Right atrium auricular region (tissue), 2 donors: ENCODE measurements around the gene DAZL. TPM values are rescaled to one million over a fixed set of nuclear protein-coding genes. Genes with fewer than 3 reads are reported as not detected.

Experiments used
- DNase-seq: peaks from one replicate; pipeline ENCODE4 v3.0.0-alpha.2; 2019; ENCODE audit warnings: low spot score
- H3K27ac ChIP-seq, 2 donors: fragments of 200-600 bp; sonication (generic); 1 replicate in 1 of 2; 2 replicates in 1 of 2; pipeline ENCODE4 v1.5.1; 2016 to 2019
- H3K27me3 ChIP-seq, 2 donors: fragments of 200-600 bp; sonication (generic); one replicate each; pipeline versions ENCODE4 v1.5.1 to v1.6.0; 2017 to 2019
- H3K36me3 ChIP-seq: fragments of 200-600 bp; sonication (generic); one replicate; pipeline ENCODE4 v1.5.1; 2016
- H3K4me1 ChIP-seq, 2 donors: fragments of 200-600 bp; sonication (generic); one replicate each; pipeline versions ENCODE4 v1.5.1 to v1.6.0; 2017 to 2019
- H3K4me3 ChIP-seq, 2 donors: fragments of 200-600 bp; sonication (generic); 1 replicate in 1 of 2; 2 replicates in 1 of 2; pipeline ENCODE4 v1.5.1; 2017 to 2019; ENCODE audit warnings: mild to moderate bottlenecking in 1 of 2, moderate library complexity in 1 of 2
- H3K9me3 ChIP-seq, 2 donors: fragments of 200-600 bp; sonication (generic); one replicate each; pipeline ENCODE4 v1.5.1; 2019
- total RNA-seq, 2 donors: library from RNA; depleted of rRNA; stranded (reverse); fragments of >200 nt; gene quantifications; one replicate each; pipeline ENCODE4 v1.1.0, GENCODE V29; 2016
- TF ChIP-seq, protein P1 (sequence below), 2 donors: fragments of 200-600 bp; sonication (generic); IDR thresholded peaks; one replicate each; pipeline ENCODE4 v1.5.1; 2019; ENCODE audit warnings: antibody characterized with exemption in 2 of 2

Gene DAZL
- total RNA-seq, 2 donors from 2014 or later: not detected

DNA sequence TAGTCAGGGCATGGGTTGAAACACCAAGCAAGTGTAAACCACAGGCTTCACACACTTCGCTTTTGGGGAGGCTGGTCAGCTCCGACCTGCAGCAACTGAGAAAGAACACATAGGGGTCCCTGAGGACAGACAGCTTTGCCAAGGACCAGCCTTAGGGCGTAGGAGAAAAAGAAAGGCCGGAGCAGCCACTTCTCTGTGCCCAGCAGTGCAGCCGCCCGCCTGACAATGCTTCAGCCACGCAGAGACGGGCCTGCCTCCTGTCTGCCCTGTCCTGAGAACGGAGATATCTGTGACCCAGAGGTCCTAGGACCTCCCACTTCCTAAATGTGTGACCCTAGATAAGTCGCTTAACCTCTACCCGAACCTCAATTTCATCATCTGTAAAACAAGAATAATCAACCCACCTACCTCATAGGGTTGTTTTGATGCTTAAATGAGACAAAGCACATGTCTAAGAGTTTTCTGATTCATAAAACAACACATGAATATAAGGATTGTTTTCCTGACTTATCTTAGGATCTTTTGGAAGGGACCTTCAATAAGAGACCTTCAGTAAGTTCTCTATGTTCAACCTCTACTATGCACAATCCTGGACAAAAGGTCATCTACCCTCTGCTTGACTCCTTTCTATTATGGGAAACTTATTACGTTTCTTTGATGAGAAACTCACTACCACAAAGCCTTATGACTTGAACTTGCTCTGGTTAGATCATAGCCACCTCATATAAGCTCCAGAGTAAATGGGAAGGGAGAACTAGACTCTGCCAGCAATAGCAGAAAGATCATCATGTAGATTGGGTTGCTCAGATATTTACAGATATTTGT, 58.8 kb downstream of the DAZL start:
- peak overlapping the region; percentile 48 to 49 for H3K27ac ChIP-seq
- H3K4me3 ChIP-seq: no peak overlapping the region
- H3K27me3 ChIP-seq: no peaks in the 10 kb centered on the region
- peaks cover 0 to 9% of the 10 kb centered on the region in 2 donors for H3K4me1 ChIP-seq
- TF ChIP-seq, protein P1, sequence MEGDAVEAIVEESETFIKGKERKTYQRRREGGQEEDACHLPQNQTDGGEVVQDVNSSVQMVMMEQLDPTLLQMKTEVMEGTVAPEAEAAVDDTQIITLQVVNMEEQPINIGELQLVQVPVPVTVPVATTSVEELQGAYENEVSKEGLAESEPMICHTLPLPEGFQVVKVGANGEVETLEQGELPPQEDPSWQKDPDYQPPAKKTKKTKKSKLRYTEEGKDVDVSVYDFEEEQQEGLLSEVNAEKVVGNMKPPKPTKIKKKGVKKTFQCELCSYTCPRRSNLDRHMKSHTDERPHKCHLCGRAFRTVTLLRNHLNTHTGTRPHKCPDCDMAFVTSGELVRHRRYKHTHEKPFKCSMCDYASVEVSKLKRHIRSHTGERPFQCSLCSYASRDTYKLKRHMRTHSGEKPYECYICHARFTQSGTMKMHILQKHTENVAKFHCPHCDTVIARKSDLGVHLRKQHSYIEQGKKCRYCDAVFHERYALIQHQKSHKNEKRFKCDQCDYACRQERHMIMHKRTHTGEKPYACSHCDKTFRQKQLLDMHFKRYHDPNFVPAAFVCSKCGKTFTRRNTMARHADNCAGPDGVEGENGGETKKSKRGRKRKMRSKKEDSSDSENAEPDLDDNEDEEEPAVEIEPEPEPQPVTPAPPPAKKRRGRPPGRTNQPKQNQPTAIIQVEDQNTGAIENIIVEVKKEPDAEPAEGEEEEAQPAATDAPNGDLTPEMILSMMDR (IDR thresholded peaks at IDR 0.05): no peak
- DNase-seq: no peak
- H3K36me3 ChIP-seq: no peaks in the 10 kb centered on the region
- H3K9me3 ChIP-seq: no peaks in the 10 kb centered on the region

GRCh38 chr3:16545413-16546185, 59.6 kb downstream of the DAZL start:
- no peak for DNase-seq
- Histone ChIP-seq H3K9me3 (no peaks in the 10 kb centered on the region), H3K36me3 (no peaks in the 10 kb centered on the region), H3K4me3 (no peak overlapping the region), H3K27ac (peak overlapping the region; percentile 48 to 49), H3K4me1 (peaks cover 0 to 9% of the 10 kb centered on the region in 2 donors), H3K27me3 (no peaks in the 10 kb centered on the region)
- TF ChIP-seq, protein P1 (IDR thresholded peaks at IDR 0.05): no peak

DNA sequence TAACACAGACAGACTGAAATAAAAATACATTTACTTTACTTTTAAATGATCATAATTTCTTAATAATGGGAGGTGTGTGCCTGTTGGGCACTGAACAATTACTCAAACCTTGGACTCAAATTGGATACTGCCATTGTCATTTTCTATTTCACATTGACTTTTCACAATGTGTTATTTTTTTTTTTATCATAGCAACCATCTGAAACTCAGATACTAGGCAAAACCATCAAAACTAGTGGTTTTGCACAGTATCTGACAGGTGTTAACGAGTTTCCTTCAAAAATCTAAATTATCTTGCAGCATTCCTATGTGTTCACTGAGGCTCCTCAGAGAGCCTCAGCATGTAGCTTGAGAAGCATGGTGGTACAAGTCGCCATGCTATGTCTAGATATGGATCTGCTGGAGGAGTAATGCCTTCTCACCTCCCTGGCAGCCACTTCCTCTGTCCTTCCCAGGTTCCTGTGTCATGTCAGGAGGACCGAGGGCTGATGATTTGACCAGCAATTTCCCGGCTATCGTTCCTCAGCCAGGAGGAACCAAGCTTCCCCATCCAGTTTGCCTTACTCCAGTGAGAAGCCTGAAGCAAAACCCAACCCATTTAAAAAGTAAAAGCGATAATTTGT, 61.9 kb downstream of the DAZL start:
- TF ChIP-seq, protein P1 (IDR thresholded peaks at IDR 0.05): no peak
- Histone ChIP-seq H3K4me3 (no peak overlapping the region), H3K27ac (peak overlapping the region in 1 of 2 donors; percentile 3), H3K27me3 (no peaks in the 10 kb centered on the region), H3K4me1 (peaks cover 0 to 9% of the 10 kb centered on the region in 2 donors), H3K9me3 (no peaks in the 10 kb centered on the region), H3K36me3 (no peaks in the 10 kb centered on the region)
- no peak for DNase-seq

GRCh38 chr3:16538507-16538906, 66.7 kb downstream of the DAZL start:
- DNase-seq: no peak
- Histone ChIP-seq H3K27ac (no peak overlapping the region), H3K4me3 (no peak overlapping the region), H3K9me3 (no peaks in the 10 kb centered on the region), H3K36me3 (no peaks in the 10 kb centered on the region), H3K4me1 (no peaks in the 10 kb centered on the region), H3K27me3 (no peaks in the 10 kb centered on the region)
- TF ChIP-seq, protein P1 (IDR thresholded peaks at IDR 0.05): no peak

GRCh38 chr3:16536996-16537395, 68.2 kb downstream of the DAZL start:
- Histone ChIP-seq H3K4me1 (no peaks in the 10 kb centered on the region), H3K27ac (no peak overlapping the region), H3K36me3 (no peaks in the 10 kb centered on the region), H3K9me3 (no peaks in the 10 kb centered on the region), H3K27me3 (no peaks in the 10 kb centered on the region), H3K4me3 (no peak overlapping the region)
- no peak for DNase-seq
- TF ChIP-seq, protein P1 (IDR thresholded peaks at IDR 0.05): no peak

Other genes starting within 250 kb of the DAZL start
- 10 to 100 TPM; 15.9 to 33.6 TPM for gene RFTN1, start 91.7 kb downstream of the DAZL start, total RNA-seq